GM23248 (cell line): Measurements from ENCODE around the gene CAMTA1. TPM values are rescaled to one million over a fixed set of nuclear protein-coding genes. Genes with fewer than 3 reads are reported as not detected.

Experiments
- DNase-seq: peaks from one replicate; pipeline ENCODE4 v3.0.0-alpha.2; 2015
- H2AFZ ChIP-seq: fragments of 200-600 bp; sonication (generic); 2 replicates; pipeline ENCODE4 v1.6.1; 2016; ENCODE audit warnings: antibody characterized with exemption
- H3F3A ChIP-seq: fragments of 200-600 bp; sonication (generic); 2 replicates; pipeline ENCODE4 v1.6.1; 2016; ENCODE audit warnings: mild to moderate bottlenecking, antibody characterized with exemption, mixed run types; ENCODE audit not compliant: insufficient read depth
- H3K27ac ChIP-seq: fragments of 200-600 bp; sonication (generic); 2 replicates; pipeline ENCODE4 v1.5.1; 2016; ENCODE audit warnings: mild to moderate bottlenecking
- H3K27me3 ChIP-seq: fragments of 200-600 bp; sonication (generic); replicated peaks from 2 replicates; pipeline ENCODE4 v1.6.1; 2016; ENCODE audit warnings: mild to moderate bottlenecking; ENCODE audit not compliant: insufficient read depth
- H3K36me3 ChIP-seq: fragments of 200-600 bp; sonication (generic); 2 replicates; pipeline ENCODE4 v1.6.1; 2016; ENCODE audit warnings: low read depth, mild to moderate bottlenecking
- H3K4me1 ChIP-seq: fragments of 200-600 bp; sonication (generic); 2 replicates; pipeline ENCODE4 v1.6.1; 2016; ENCODE audit warnings: mild to moderate bottlenecking; ENCODE audit not compliant: insufficient read depth
- H3K4me2 ChIP-seq: fragments of 200-600 bp; sonication (generic); one replicate; pipeline ENCODE4 v1.6.1; 2016; ENCODE audit warnings: mild to moderate bottlenecking; ENCODE audit not compliant: unreplicated experiment
- H3K4me3 ChIP-seq: fragments of 200-600 bp; sonication (generic); 2 replicates; pipeline ENCODE4 v1.5.1; 2016; ENCODE audit warnings: mild to moderate bottlenecking
- H3K79me2 ChIP-seq: fragments of 200-600 bp; sonication (generic); 2 replicates; pipeline ENCODE4 v1.6.1; 2016; ENCODE audit warnings: mild to moderate bottlenecking; ENCODE audit not compliant: insufficient read depth
- H3K9ac ChIP-seq: fragments of 200-600 bp; sonication (generic); 2 replicates; pipeline ENCODE4 v1.6.1; 2016; ENCODE audit warnings: mild to moderate bottlenecking
- H3K9me2 ChIP-seq: fragments of 200-600 bp; sonication (generic); 2 replicates; pipeline ENCODE4 v1.6.1; 2016; ENCODE audit warnings: mixed run types, mild to moderate bottlenecking, moderate library complexity; ENCODE audit not compliant: insufficient read depth
- H3K9me3 ChIP-seq: fragments of 200-600 bp; sonication (generic); one replicate; pipeline ENCODE4 v1.6.1; 2017; ENCODE audit warnings: low read depth
- H4K20me1 ChIP-seq: fragments of 200-600 bp; sonication (generic); 2 replicates; pipeline ENCODE4 v1.6.0; 2016; ENCODE audit not compliant: insufficient read depth
- EZH2 ChIP-seq: fragments of 200-600 bp; sonication (generic); IDR thresholded peaks from 2 replicates; pipeline ENCODE4 v1.6.1; 2018; ENCODE audit warnings: antibody characterized with exemption, mild to moderate bottlenecking; ENCODE audit not compliant: insufficient read depth, poor library complexity, severe bottlenecking
- EZH2phosphoT487 ChIP-seq: fragments of 200-600 bp; sonication (generic); IDR thresholded peaks from 2 replicates; pipeline ENCODE4 v1.6.1; 2018; ENCODE audit warnings: antibody characterized with exemption, moderate library complexity, mild to moderate bottlenecking, low read depth; ENCODE audit not compliant: insufficient read depth
- WGBS, 2 experiments: methylation state at CpG; one replicate each; pipeline ENCODE4 v1.1.6; 2015 to 2017; ENCODE audit warnings: low lambda C conversion rate in 2 of 2, low coverage in 1 of 2; ENCODE audit errors: missing lambda C conversion rate in 2 of 2; 5-methylcytosine and 5-hydroxymethylcytosine counted together
- in situ Hi-C: fragments of 300-500 bp; cut with MboI; formaldehyde crosslinking; loops from 2 replicates; pipeline ENCODE4 v1.15.0; 2020
- polyA plus RNA-seq: library from polyadenylated mRNA; unstranded; fragments of >200 nt; fragmentation: Nextera tagmentation; extraction: Ambion mirVana; gene quantifications from 2 replicates; pipeline ENCODE4 v1.2.1, GENCODE V29; 2016
- total RNA-seq: library from RNA; depleted of rRNA; stranded (reverse); fragments of >200 nt; shearing (Covaris generic); gene quantifications from 2 replicates; pipeline ENCODE4 v1.2.3, GENCODE V29; 2014

The CAMTA1 gene
- total and polyA plus RNA-seq, 2 experiments from 2014 or later: 50.1 to 165 TPM

- Histone ChIP-seq H3K4me1 (peaks cover 12% of the 10 kb centered on the region; the same call in 1 of the 2 replicates), H3K9me3 (no peaks in the 10 kb centered on the region), H3K79me2 (no peaks in the 10 kb centered on the region), H3K9ac (no peak overlapping the region), H3K27me3 (no peaks in the 10 kb centered on the region), H3K27ac (no peak overlapping the region), H3F3A (no peaks in the 10 kb centered on the region), H3K4me2 (no peak overlapping the region), H3K4me3 (no peak overlapping the region), H3K9me2 (no peaks in the 10 kb centered on the region), H2AFZ (no peak overlapping the region), H3K36me3 (no peaks in the 10 kb centered on the region), H4K20me1 (no peaks in the 10 kb centered on the region)
- in situ Hi-C loops: no loop called here
- WGBS, 2 experiments: 74 to 78% methylated on average over 11 of the region's 11 CpGs
- DNase-seq: no peak
- TF ChIP-seq EZH2phosphoT487 (no peak), EZH2 (no peak)
Measured at GRCh38 chr1:7388141-7388487, 602.9 kb downstream of the CAMTA1 start.

- WGBS, 2 experiments: 49 to 51% methylated on average over 19 of the region's 19 CpGs
- in situ Hi-C loops: no loop called here
- H4K20me1 ChIP-seq: no peaks in the 10 kb centered on the region
- H3K27me3 ChIP-seq: no peaks in the 10 kb centered on the region
- peak; percentile 41 for DNase-seq
- no peak for TF ChIP-seq EZH2phosphoT487
- no peak for TF ChIP-seq EZH2
- no peaks in the 10 kb centered on the region for H3K36me3 ChIP-seq
- no peaks in the 10 kb centered on the region for H3K9me2 ChIP-seq
- H3F3A ChIP-seq: no peaks in the 10 kb centered on the region
- no peak overlapping the region for H3K4me3 ChIP-seq
- peak overlapping the region; percentile 14; the same call in 1 of the 2 replicates for H3K9ac ChIP-seq
- peaks cover 12% of the 10 kb centered on the region; the same call in 1 of the 2 replicates for H3K4me1 ChIP-seq
- peak overlapping the region; percentile 29 for H2AFZ ChIP-seq
- no peaks in the 10 kb centered on the region for H3K9me3 ChIP-seq
- H3K4me2 ChIP-seq: no peak overlapping the region
- H3K79me2 ChIP-seq: no peaks in the 10 kb centered on the region
- no peak overlapping the region for H3K27ac ChIP-seq
Measured at GRCh38 chr1:7388488-7389185, 603.4 kb downstream of the CAMTA1 start.

- Histone ChIP-seq H3F3A (peaks cover 7% of the 10 kb centered on the region; the same call in 1 of the 2 replicates), H3K9ac (peak overlapping the region; percentile 14; the same call in 1 of the 2 replicates), H3K27ac (no peak overlapping the region), H3K4me2 (no peak overlapping the region), H2AFZ (peak overlapping the region; percentile 29; the same call in 1 of the 2 replicates), H3K9me3 (no peaks in the 10 kb centered on the region), H4K20me1 (no peaks in the 10 kb centered on the region), H3K36me3 (no peaks in the 10 kb centered on the region), H3K4me1 (peaks cover 12% of the 10 kb centered on the region; the same call in 1 of the 2 replicates), H3K79me2 (no peaks in the 10 kb centered on the region), H3K9me2 (no peaks in the 10 kb centered on the region), H3K27me3 (no peaks in the 10 kb centered on the region), H3K4me3 (no peak overlapping the region)
- in situ Hi-C loops: no loop called here
- DNase-seq: peak; percentile 31
- 39 to 47% methylated on average over 13 of the region's 13 CpGs for WGBS, 2 experiments
- no peak for TF ChIP-seq EZH2
- TF ChIP-seq EZH2phosphoT487: no peak
Measured at GRCh38 chr1:7389201-7389905, 604.1 kb downstream of the CAMTA1 start.

DNA sequence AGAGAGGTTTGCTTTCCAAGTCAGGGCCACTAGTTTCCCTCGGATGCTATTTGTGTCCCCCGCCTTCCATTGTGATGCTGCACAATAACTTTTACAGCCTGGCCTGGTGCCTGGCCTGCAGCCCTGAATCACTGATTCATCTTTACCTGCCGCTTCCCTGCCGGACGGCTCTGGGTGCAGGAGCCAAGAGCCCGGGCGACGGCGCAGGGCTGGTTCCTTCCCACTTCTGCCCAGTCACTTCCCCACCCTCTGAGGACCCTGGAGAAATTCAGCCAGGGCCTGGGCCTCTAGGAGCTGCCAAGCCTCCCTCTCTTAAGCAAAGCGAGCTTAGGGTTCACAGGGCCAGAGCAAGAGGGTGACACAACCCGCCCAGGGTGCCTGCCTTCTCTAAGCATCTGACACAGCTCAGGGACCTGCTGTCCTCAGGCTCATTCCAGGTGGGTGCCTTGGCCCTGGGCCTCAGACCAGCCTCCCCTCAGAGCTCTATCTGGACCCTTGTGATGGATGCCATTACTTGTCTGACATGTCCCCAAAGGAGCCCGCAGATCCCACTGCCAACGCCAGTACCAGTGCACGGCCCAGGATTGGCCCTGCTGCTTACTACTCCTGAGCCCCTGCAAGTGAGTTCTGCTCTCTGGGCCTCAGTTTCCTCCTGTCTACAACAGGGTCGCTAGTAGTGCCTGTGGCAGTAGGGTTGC, 604.8 kb downstream of the CAMTA1 start:
- Histone ChIP-seq H4K20me1 (no peaks in the 10 kb centered on the region), H3K27me3 (no peaks in the 10 kb centered on the region), H3K9me2 (no peaks in the 10 kb centered on the region), H3K4me2 (no peak overlapping the region), H3K9me3 (no peaks in the 10 kb centered on the region), H2AFZ (no peak overlapping the region), H3K9ac (no peak overlapping the region), H3F3A (peaks cover 8% of the 10 kb centered on the region; the same call in 1 of the 2 replicates), H3K27ac (no peak overlapping the region), H3K4me3 (no peak overlapping the region), H3K79me2 (no peaks in the 10 kb centered on the region), H3K4me1 (peaks cover 12% of the 10 kb centered on the region; the same call in 1 of the 2 replicates), H3K36me3 (no peaks in the 10 kb centered on the region)
- 93 to 95% methylated on average over 15 of the region's 15 CpGs for WGBS, 2 experiments
- no peak for DNase-seq
- TF ChIP-seq EZH2 (no peak), EZH2phosphoT487 (no peak)
- in situ Hi-C loops: no loop called here
